MM.1S (cell line): ENCODE results near the gene CTNNA2.

Experiments
- DNase-seq: peaks from one replicate; pipeline ENCODE4 v3.0.0-alpha.2; 2015
- H2AFZ ChIP-seq: fragments of 300-600 bp; sonication (generic); 2 replicates; pipeline ENCODE4 v1.6.0; 2016; ENCODE audit warnings: antibody characterized with exemption, low read length
- H3F3A ChIP-seq: fragments of 300-600 bp; sonication (generic); 2 replicates; pipeline ENCODE4 v1.6.1; 2016; ENCODE audit warnings: mild to moderate bottlenecking, antibody characterized with exemption, low read length, moderate library complexity, mixed read lengths; ENCODE audit not compliant: insufficient read depth
- H3K27ac ChIP-seq: fragments of 300-600 bp; sonication (generic); 2 replicates; pipeline ENCODE4 v1.5.1; 2016; ENCODE audit warnings: mild to moderate bottlenecking, low read length
- H3K27me3 ChIP-seq: fragments of 300-600 bp; sonication (generic); replicated peaks from 2 replicates; pipeline ENCODE4 v1.6.0; 2016; ENCODE audit warnings: low read length; ENCODE audit not compliant: insufficient read depth
- H3K36me3 ChIP-seq: fragments of 300-600 bp; sonication (generic); replicated peaks from 2 replicates; pipeline ENCODE4 v1.6.1; 2016; ENCODE audit warnings: mild to moderate bottlenecking, low read length, mixed read lengths; ENCODE audit not compliant: insufficient read depth
- H3K4me1 ChIP-seq: fragments of 300-600 bp; sonication (generic); 2 replicates; pipeline ENCODE4 v1.6.1; 2016; ENCODE audit warnings: low read length, mixed read lengths
- H3K4me2 ChIP-seq: fragments of 300-600 bp; sonication (generic); 2 replicates; pipeline ENCODE4 v1.6.0; 2016; ENCODE audit warnings: low read depth, low read length
- H3K4me3 ChIP-seq: fragments of 300-600 bp; sonication (generic); 2 replicates; pipeline ENCODE4 v1.5.1; 2016; ENCODE audit warnings: low read length, mixed read lengths
- H3K79me2 ChIP-seq: fragments of 300-600 bp; sonication (generic); 2 replicates; pipeline ENCODE4 v1.6.1; 2016; ENCODE audit warnings: mixed run types, low read length, mixed read lengths
- H3K9ac ChIP-seq: fragments of 300-600 bp; sonication (generic); 2 replicates; pipeline ENCODE4 v1.6.1; 2016; ENCODE audit warnings: low read length, mixed read lengths
- H3K9me2 ChIP-seq: fragments of 300-600 bp; sonication (generic); replicated peaks from 2 replicates; pipeline ENCODE4 v1.6.1; 2016; ENCODE audit warnings: mild to moderate bottlenecking, low read length, mixed read lengths; ENCODE audit not compliant: insufficient read depth
- H3K9me3 ChIP-seq: fragments of 300-600 bp; sonication (generic); replicated peaks from 2 replicates; pipeline ENCODE4 v1.6.1; 2016; ENCODE audit warnings: mild to moderate bottlenecking, low read length, mixed read lengths; ENCODE audit not compliant: insufficient read depth
- H4K20me1 ChIP-seq: fragments of 300-600 bp; sonication (generic); 2 replicates; pipeline ENCODE4 v1.6.1; 2016; ENCODE audit warnings: mild to moderate bottlenecking, low read length, moderate library complexity, mixed read lengths; ENCODE audit not compliant: insufficient read depth
- EZH2 ChIP-seq: fragments of 300-600 bp; sonication (generic); optimal IDR thresholded peaks from 2 replicates; pipeline ENCODE3; 2017; ENCODE audit warnings: low read depth, mild to moderate bottlenecking, antibody characterized with exemption, low read length, mixed read lengths
- EZH2phosphoT487 ChIP-seq: fragments of 300-600 bp; sonication (generic); IDR thresholded peaks from 2 replicates; pipeline ENCODE4 v1.6.1; 2018; ENCODE audit warnings: antibody characterized with exemption, low read length
- TF ChIP-seq, protein P1 (sequence below): fragments of 300-600 bp; sonication (generic); IDR thresholded peaks from 2 replicates; pipeline ENCODE4 v1.5.1; 2016; ENCODE audit warnings: antibody characterized with exemption, low read length, mixed read lengths

The CTNNA2 gene

DNA sequence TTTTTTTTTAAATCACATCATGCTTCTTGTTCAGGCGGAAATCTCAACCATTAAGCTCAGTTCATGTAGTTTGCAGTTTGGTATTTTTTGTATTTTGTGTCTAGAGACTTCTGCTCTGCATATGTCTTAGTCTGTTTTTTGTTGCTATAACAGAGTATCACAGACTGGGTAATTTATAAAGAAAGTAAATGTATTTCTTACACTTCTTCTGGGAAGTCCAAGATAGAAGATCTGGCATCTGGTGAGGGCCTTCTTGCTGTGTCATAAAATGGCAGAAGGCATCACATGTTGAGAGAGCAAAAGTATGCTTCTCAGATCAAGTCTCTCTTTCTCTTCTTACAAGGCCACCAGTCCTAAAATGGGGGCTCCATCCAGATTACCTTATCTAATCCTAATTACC is 208.2 kb downstream of the CTNNA2 start:
- no peaks in the 10 kb centered on the region for H3K27me3 ChIP-seq
- no peaks in the 10 kb centered on the region for H4K20me1 ChIP-seq
- no peaks in the 10 kb centered on the region for H3K79me2 ChIP-seq
- no peaks in the 10 kb centered on the region for H3K4me1 ChIP-seq
- no peaks in the 10 kb centered on the region for H3K9me2 ChIP-seq
- H3K27ac ChIP-seq = no peak overlapping the region
- H2AFZ ChIP-seq = no peak overlapping the region
- no peak for DNase-seq
- no peak overlapping the region for H3K4me2 ChIP-seq
- H3K9me3 ChIP-seq = no peaks in the 10 kb centered on the region
- no peaks in the 10 kb centered on the region for H3F3A ChIP-seq
- H3K4me3 ChIP-seq = no peak overlapping the region
- no peaks in the 10 kb centered on the region for H3K36me3 ChIP-seq
- TF ChIP-seq EZH2phosphoT487 (no peak), EZH2 (no peak)
- TF ChIP-seq, protein P1, sequence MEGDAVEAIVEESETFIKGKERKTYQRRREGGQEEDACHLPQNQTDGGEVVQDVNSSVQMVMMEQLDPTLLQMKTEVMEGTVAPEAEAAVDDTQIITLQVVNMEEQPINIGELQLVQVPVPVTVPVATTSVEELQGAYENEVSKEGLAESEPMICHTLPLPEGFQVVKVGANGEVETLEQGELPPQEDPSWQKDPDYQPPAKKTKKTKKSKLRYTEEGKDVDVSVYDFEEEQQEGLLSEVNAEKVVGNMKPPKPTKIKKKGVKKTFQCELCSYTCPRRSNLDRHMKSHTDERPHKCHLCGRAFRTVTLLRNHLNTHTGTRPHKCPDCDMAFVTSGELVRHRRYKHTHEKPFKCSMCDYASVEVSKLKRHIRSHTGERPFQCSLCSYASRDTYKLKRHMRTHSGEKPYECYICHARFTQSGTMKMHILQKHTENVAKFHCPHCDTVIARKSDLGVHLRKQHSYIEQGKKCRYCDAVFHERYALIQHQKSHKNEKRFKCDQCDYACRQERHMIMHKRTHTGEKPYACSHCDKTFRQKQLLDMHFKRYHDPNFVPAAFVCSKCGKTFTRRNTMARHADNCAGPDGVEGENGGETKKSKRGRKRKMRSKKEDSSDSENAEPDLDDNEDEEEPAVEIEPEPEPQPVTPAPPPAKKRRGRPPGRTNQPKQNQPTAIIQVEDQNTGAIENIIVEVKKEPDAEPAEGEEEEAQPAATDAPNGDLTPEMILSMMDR = no peak
- H3K9ac ChIP-seq = no peak overlapping the region

DNA sequence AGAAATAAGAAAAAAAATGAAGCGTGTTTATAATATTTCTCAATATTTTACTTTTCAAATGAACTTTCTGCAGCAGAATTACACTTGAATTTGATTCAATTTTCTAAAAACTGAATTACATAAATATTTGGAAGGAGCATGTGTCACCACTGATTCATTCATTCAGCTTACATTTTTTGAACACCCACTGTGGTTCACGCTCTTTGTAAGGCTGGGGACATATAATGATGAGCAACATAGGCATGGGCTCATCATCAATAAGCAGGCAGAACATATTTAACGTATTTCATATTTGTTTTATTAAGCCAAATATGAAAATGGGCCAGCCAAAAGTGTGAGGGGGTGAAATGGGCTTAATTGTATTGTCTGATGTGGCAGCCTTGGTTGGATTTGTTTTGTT is 209.1 kb downstream of the CTNNA2 start:
- TF ChIP-seq, protein P1 = no peak
- TF ChIP-seq EZH2phosphoT487 = no peak
- TF ChIP-seq EZH2 = no peak
- no peaks in the 10 kb centered on the region for H3K27me3 ChIP-seq
- H3F3A ChIP-seq = no peaks in the 10 kb centered on the region
- H3K9ac ChIP-seq = no peak overlapping the region
- H3K36me3 ChIP-seq = no peaks in the 10 kb centered on the region
- H3K4me3 ChIP-seq = no peak overlapping the region
- H3K4me2 ChIP-seq = no peak overlapping the region
- H3K9me3 ChIP-seq = no peaks in the 10 kb centered on the region
- H4K20me1 ChIP-seq = no peaks in the 10 kb centered on the region
- no peaks in the 10 kb centered on the region for H3K9me2 ChIP-seq
- no peak overlapping the region for H3K27ac ChIP-seq
- DNase-seq = no peak
- H3K4me1 ChIP-seq = no peaks in the 10 kb centered on the region
- no peaks in the 10 kb centered on the region for H3K79me2 ChIP-seq
- H2AFZ ChIP-seq = no peak overlapping the region

DNA sequence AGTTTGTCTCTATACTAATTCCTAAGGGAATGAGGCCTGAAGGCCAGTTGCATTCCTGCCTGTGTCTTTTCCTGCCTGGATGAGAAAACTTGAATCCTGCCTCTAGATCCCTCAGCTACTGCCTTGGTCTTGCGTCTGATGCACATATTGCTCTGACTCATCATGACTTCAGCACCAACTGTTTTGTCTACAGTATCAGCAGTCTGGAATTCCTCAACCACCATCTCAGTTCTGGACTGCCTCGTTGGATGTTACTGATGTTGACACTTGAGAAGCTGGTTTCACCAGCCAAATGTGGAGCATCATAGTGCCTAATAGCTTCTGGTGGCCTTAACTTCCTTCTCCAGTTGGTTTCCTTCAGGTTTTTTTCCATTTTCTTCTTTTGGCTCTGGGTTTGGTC is 211.0 kb downstream of the CTNNA2 start:
- Histone ChIP-seq H3F3A (no peaks in the 10 kb centered on the region), H3K9me2 (no peaks in the 10 kb centered on the region), H3K4me3 (no peak overlapping the region), H3K4me1 (no peaks in the 10 kb centered on the region), H3K36me3 (no peaks in the 10 kb centered on the region), H4K20me1 (no peaks in the 10 kb centered on the region), H3K79me2 (no peaks in the 10 kb centered on the region), H3K9me3 (no peaks in the 10 kb centered on the region), H3K27ac (no peak overlapping the region), H3K9ac (no peak overlapping the region), H3K4me2 (no peak overlapping the region), H2AFZ (no peak overlapping the region), H3K27me3 (no peaks in the 10 kb centered on the region)
- TF ChIP-seq EZH2 (no peak), EZH2phosphoT487 (no peak)
- TF ChIP-seq, protein P1 = no peak
- DNase-seq = no peak
